ENCODE data around the gene SNTN.

Gene SNTN

GRCh38 chr3:63674586-63674985 lies 22.1 kb downstream of the SNTN start:
- no peak for DNase-seq (ENCODE audit: low spot score)

GRCh38 chr3:63679186-63679585 lies 26.7 kb downstream of the SNTN start:
- no peak for DNase-seq (ENCODE audit: low spot score)

- DNase-seq (ENCODE audit: low spot score): no peak
Observed at GRCh38 chr3:63684081-63684480, 31.6 kb downstream of the SNTN start.

GRCh38 chr3:63685340-63685739 lies 32.9 kb downstream of the SNTN start:
- DNase-seq (ENCODE audit: low spot score): no peak

- DNase-seq (ENCODE audit: low spot score): no peak
Observed at GRCh38 chr3:63687278-63688225, 35.1 kb downstream of the SNTN start.

GRCh38 chr3:63689285-63689684 lies 36.8 kb downstream of the SNTN start:
- no peak for DNase-seq (ENCODE audit: low spot score)

GRCh38 chr3:63693351-63693750 lies 40.9 kb downstream of the SNTN start:
- DNase-seq (ENCODE audit: low spot score): no peak

GRCh38 chr3:63705092-63705645 lies 52.7 kb downstream of the SNTN start:
- DNase-seq (ENCODE audit: low spot score): no peak

GRCh38 chr3:63706321-63707085 lies 54.0 kb downstream of the SNTN start:
- no peak for DNase-seq (ENCODE audit: low spot score)

GRCh38 chr3:63707731-63708130 lies 55.3 kb downstream of the SNTN start:
- DNase-seq (ENCODE audit: low spot score): no peak

GRCh38 chr3:63709576-63709975 lies 57.1 kb downstream of the SNTN start:
- DNase-seq (ENCODE audit: low spot score): no peak

Data from kidney capillary endothelial cell (primary cell).